Hepatocyte (in vitro differentiated cells): ENCODE measurements around the gene XPA. TPM values are rescaled to one million over a fixed set of nuclear protein-coding genes. Genes with fewer than 3 reads are reported as not detected.

ENCODE experiments used
- DNase-seq: peaks from one replicate; pipeline ENCODE4 v3.0.0-alpha.2; 2016; ENCODE audit warnings: low spot score
- H2AFZ ChIP-seq: fragments of 200-600 bp; sonication (generic); 2 replicates; pipeline ENCODE4 v1.6.0; 2016; ENCODE audit warnings: antibody characterized with exemption, mild to moderate bottlenecking
- H3K27ac ChIP-seq: fragments of 200-600 bp; sonication (generic); 2 replicates; pipeline ENCODE4 v1.5.1; 2016; ENCODE audit warnings: mild to moderate bottlenecking
- H3K27me3 ChIP-seq: fragments of 200-600 bp; sonication (generic); 2 replicates; pipeline ENCODE4 v1.6.1; 2016
- H3K36me3 ChIP-seq: fragments of 200-600 bp; sonication (generic); replicated peaks from 2 replicates; pipeline ENCODE4 v1.5.1; 2016; ENCODE audit warnings: low read depth; ENCODE audit not compliant: insufficient read depth
- H3K4me1 ChIP-seq: fragments of 200-600 bp; sonication (generic); 2 replicates; pipeline ENCODE4 v1.5.1; 2016; ENCODE audit warnings: mild to moderate bottlenecking, moderate library complexity; ENCODE audit not compliant: insufficient read depth
- H3K4me2 ChIP-seq: fragments of 200-600 bp; sonication (generic); 2 replicates; pipeline ENCODE4 v1.6.0; 2016
- H3K4me3 ChIP-seq: fragments of 200-600 bp; sonication (generic); 2 replicates; pipeline ENCODE4 v1.5.1; 2016; ENCODE audit warnings: mild to moderate bottlenecking
- H3K79me2 ChIP-seq: fragments of 200-600 bp; sonication (generic); 2 replicates; pipeline ENCODE4 v1.6.0; 2017; ENCODE audit warnings: mild to moderate bottlenecking
- H3K9me2 ChIP-seq: fragments of 200-600 bp; sonication (generic); replicated peaks from 2 replicates; pipeline ENCODE4 v1.6.0; 2017; ENCODE audit warnings: mild to moderate bottlenecking; ENCODE audit not compliant: insufficient read depth
- H3K9me3 ChIP-seq: fragments of 200-600 bp; sonication (generic); 2 replicates; pipeline ENCODE4 v1.5.1; 2016; ENCODE audit warnings: low read depth, mild to moderate bottlenecking
- H4K20me1 ChIP-seq: fragments of 200-600 bp; sonication (generic); 2 replicates; pipeline ENCODE4 v1.6.0; 2016; ENCODE audit warnings: mild to moderate bottlenecking; ENCODE audit not compliant: insufficient read depth, poor library complexity, severe bottlenecking
- CTCF ChIP-seq: fragments of 200-600 bp; sonication (generic); IDR thresholded peaks from 2 replicates; pipeline ENCODE4 v1.5.1; 2016; ENCODE audit warnings: antibody characterized with exemption, mild to moderate bottlenecking; ENCODE audit not compliant: poor library complexity
- EZH2 ChIP-seq: fragments of 200-600 bp; sonication (generic); IDR thresholded peaks from 2 replicates; pipeline ENCODE4 v1.6.1; 2016; ENCODE audit warnings: antibody characterized with exemption, mild to moderate bottlenecking, borderline replicate concordance
- EZH2phosphoT487 ChIP-seq: fragments of 200-600 bp; sonication (generic); IDR thresholded peaks from one replicate; pipeline ENCODE4 v1.6.1; 2018; ENCODE audit warnings: antibody characterized with exemption, mild to moderate bottlenecking, low read depth, moderate library complexity; ENCODE audit not compliant: unreplicated experiment, severe bottlenecking
- WGBS: methylation state at CpG from one replicate; pipeline ENCODE4 v1.1.6; 2016; ENCODE audit warnings: low lambda C conversion rate; ENCODE audit errors: missing lambda C conversion rate; 5-methylcytosine and 5-hydroxymethylcytosine counted together
- polyA plus RNA-seq: library from polyadenylated mRNA; unstranded; fragments of >200 nt; fragmentation: Nextera tagmentation; extraction: Ambion mirVana; gene quantifications from 2 replicates; pipeline ENCODE4 v1.2.1, GENCODE V29; 2016
- total RNA-seq: library from RNA; depleted of rRNA; stranded (reverse); fragments of >200 nt; gene quantifications from 2 replicates; pipeline ENCODE4 v1.2.3, GENCODE V29; 2014

XPA gene
- total and polyA plus RNA-seq, 2 experiments from 2014 or later = 12.6 to 18.5 TPM

DNA sequence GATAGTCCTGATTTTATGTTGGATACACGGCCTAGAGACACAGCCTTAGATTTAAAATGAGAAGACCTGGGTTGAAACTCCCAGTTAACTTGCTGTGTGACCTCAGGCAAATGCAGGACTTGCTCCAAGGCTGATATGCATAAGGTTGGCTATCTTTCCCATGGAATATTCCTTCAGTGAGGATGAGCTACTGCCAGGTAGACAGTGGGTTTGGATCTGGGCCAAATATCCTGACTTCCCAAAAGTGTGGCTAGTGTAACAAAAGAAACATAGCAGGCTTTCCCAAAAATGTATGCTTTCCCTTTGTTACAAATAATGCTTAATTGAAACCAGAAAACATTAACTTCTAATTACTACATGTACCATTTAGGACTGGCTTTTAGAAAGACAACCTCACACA, 697 bp upstream of the XPA start:
- H3K36me3 ChIP-seq = no peaks in the 10 kb centered on the region
- peaks cover 35% of the 10 kb centered on the region for H3K79me2 ChIP-seq
- H3K27ac ChIP-seq = peak overlapping the region; percentile 63
- no peaks in the 10 kb centered on the region for H3K9me2 ChIP-seq
- WGBS = 52% methylated on average over 1 of the region's 1 CpG
- peaks cover 17% of the 10 kb centered on the region for H3K4me1 ChIP-seq
- H3K27me3 ChIP-seq = no peaks in the 10 kb centered on the region
- TF ChIP-seq EZH2 = no peak
- TF ChIP-seq EZH2phosphoT487 = no peak
- no peak for TF ChIP-seq CTCF
- H3K9me3 ChIP-seq = no peaks in the 10 kb centered on the region
- peak overlapping the region; percentile 70 for H2AFZ ChIP-seq
- no peak overlapping the region for H3K4me3 ChIP-seq
- no peak for DNase-seq
- H3K4me2 ChIP-seq = peak overlapping the region; percentile 75
- peaks cover 23% of the 10 kb centered on the region for H4K20me1 ChIP-seq

DNA sequence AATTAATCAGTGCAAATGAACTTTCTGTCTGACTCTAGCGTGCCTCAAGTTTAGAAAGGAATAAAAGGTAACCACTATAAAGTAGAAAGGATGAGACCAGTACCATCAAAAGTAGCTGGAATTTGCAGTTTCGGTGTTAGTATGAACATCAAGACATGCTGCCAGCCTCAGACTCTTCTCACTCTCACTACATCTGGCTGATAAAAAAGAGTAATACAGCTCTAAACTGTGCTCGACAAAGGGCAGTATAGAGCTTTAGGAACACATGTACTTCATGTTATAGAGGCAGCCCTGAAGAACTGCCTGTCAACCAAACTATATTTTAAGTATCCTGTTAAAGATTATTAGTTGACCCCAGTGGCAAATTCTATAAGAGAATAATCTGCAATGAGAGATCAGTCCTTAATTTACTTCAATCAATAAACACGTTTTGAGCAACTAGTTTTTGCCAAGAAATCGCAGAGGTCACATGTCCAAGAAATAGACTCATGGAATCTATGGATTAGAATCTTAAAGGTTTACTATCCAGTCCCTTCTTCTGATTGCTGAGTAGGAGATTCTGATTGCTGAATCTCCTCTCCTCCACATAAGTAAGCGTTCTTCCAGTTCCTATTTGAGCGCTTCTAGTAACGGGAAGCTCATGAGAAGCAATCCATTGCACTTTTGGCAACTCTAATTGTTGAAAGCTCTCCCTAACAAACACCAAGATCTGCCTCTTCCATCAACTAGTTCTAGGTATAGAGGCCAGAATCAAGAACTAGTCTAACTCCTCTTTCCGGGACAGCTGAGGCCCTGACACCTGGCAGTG, 941 bp downstream of the XPA start:
- Histone ChIP-seq H3K27ac (peak overlapping the region; percentile 94), H3K4me2 (peak overlapping the region; percentile 90), H3K9me3 (no peaks in the 10 kb centered on the region), H3K36me3 (no peaks in the 10 kb centered on the region), H3K9me2 (no peaks in the 10 kb centered on the region), H4K20me1 (peaks cover 23% of the 10 kb centered on the region), H2AFZ (peak overlapping the region; percentile 76), H3K4me3 (peak overlapping the region; percentile 64), H3K4me1 (peaks cover 17% of the 10 kb centered on the region), H3K27me3 (no peaks in the 10 kb centered on the region), H3K79me2 (peaks cover 46% of the 10 kb centered on the region)
- WGBS = 24% methylated on average over 9 of the region's 9 CpGs
- no peak for DNase-seq
- TF ChIP-seq EZH2 = no peak
- no peak for TF ChIP-seq CTCF
- no peak for TF ChIP-seq EZH2phosphoT487

GRCh38 chr9:97695390-97695789, 1.8 kb downstream of the XPA start:
- Histone ChIP-seq H3K9me3 (no peaks in the 10 kb centered on the region), H3K4me1 (peaks cover 17% of the 10 kb centered on the region), H3K27ac (no peak overlapping the region), H3K79me2 (peaks cover 50% of the 10 kb centered on the region), H4K20me1 (peaks cover 23% of the 10 kb centered on the region), H3K4me3 (peak overlapping the region; percentile 64), H2AFZ (no peak overlapping the region), H3K27me3 (no peaks in the 10 kb centered on the region), H3K9me2 (no peaks in the 10 kb centered on the region), H3K4me2 (peak overlapping the region; percentile 90), H3K36me3 (no peaks in the 10 kb centered on the region)
- no peak for DNase-seq
- TF ChIP-seq EZH2 = no peak
- no peak for TF ChIP-seq CTCF
- TF ChIP-seq EZH2phosphoT487 = no peak
- WGBS = 76% methylated on average over 3 of the region's 3 CpGs
